IMR-90 (cell line): ENCODE measurements around the gene VSIG4. TPM values are rescaled to one million over a fixed set of nuclear protein-coding genes. Genes with fewer than 3 reads are reported as not detected.

Source experiments
- ATAC-seq: fragments of 200-7000 bp; cut with Tn5 transposase; 2 replicates; pipeline ENCODE4 v1.9.1; 2020; ENCODE audit warnings: low read depth, mild to moderate bottlenecking, moderate library complexity
- BruUV-seq: library from RNA; stranded (reverse); fragments of 400-500 nt; replicated peaks from 2 replicates; lab custom pipeline; 2021; lab: Mats Ljungman, UMichigan
- CTCF ChIA-PET: fragments of 300-600 bp; formaldehyde crosslinking; extraction: SDS; loops from one replicate; lab custom pipeline; 2021; ENCODE audit warnings: antibody characterized with exemption; lab: Yijun Ruan, JAX
- POLR2A ChIA-PET: fragments of 300-600 bp; sonication (Branson Sonifier 250); formaldehyde crosslinking; loops from one replicate; lab custom pipeline; 2022; ENCODE audit warnings: antibody characterized with exemption; ENCODE audit not compliant: unreplicated experiment; lab: Charles Lee
- DNase-seq: peaks from one replicate; pipeline ENCODE4 v3.0.0; 2013
- H2AFZ ChIP-seq: replicated peaks from 2 replicates; pipeline ENCODE3; 2013; ENCODE audit warnings: low read length, mild to moderate bottlenecking; ENCODE audit not compliant: poor library complexity
- H2AK5ac ChIP-seq: 2 replicates; pipeline ENCODE4 v1.6.1; 2013; ENCODE audit warnings: low read depth, low read length, inconsistent platforms
- H2AK9ac ChIP-seq: replicated peaks from 2 replicates; pipeline ENCODE3; 2013; ENCODE audit warnings: mild to moderate bottlenecking, low read depth, low read length, moderate library complexity; ENCODE audit not compliant: poor library complexity
- H2BK120ac ChIP-seq: 2 replicates; pipeline ENCODE4 v1.6.1; 2013; ENCODE audit warnings: low read depth, low read length, inconsistent platforms
- H2BK15ac ChIP-seq: 3 replicates; pipeline ENCODE4 v1.6.1; 2013; ENCODE audit warnings: low read depth, low read length, inconsistent platforms
- H2BK20ac ChIP-seq: 2 replicates; pipeline ENCODE4 v1.6.1; 2013; ENCODE audit warnings: low read depth, mild to moderate bottlenecking, inconsistent platforms, low read length, moderate library complexity
- H2BK5ac ChIP-seq: 2 replicates; pipeline ENCODE4 v1.6.1; 2013; ENCODE audit warnings: mild to moderate bottlenecking, low read depth, low read length, inconsistent platforms; ENCODE audit not compliant: poor library complexity, severe bottlenecking
- H3K14ac ChIP-seq: replicated peaks from 2 replicates; pipeline ENCODE4 v1.6.1; 2013; ENCODE audit warnings: low read depth, low read length, inconsistent platforms
- H3K18ac ChIP-seq: 2 replicates; pipeline ENCODE4 v1.6.1; 2013; ENCODE audit warnings: low read depth, low read length, control low read depth
- H3K23ac ChIP-seq: 2 replicates; pipeline ENCODE4 v1.6.1; 2013; ENCODE audit warnings: low read depth, low read length, inconsistent platforms
- H3K27ac ChIP-seq: 2 replicates; pipeline ENCODE4 v1.5.1; 2013; ENCODE audit warnings: mild to moderate bottlenecking, control low read depth, low read length; ENCODE audit not compliant: insufficient read depth
- H3K27me3 ChIP-seq: 2 replicates; pipeline ENCODE4 v1.6.1; 2013; ENCODE audit warnings: low read length; ENCODE audit not compliant: control insufficient read depth, insufficient read depth
- H3K36me3 ChIP-seq: 2 replicates; pipeline ENCODE4 v1.6.1; 2013; ENCODE audit warnings: low read length, mixed read lengths; ENCODE audit not compliant: control insufficient read depth, insufficient read depth
- H3K4ac ChIP-seq: 2 replicates; pipeline ENCODE4 v1.6.1; 2013; ENCODE audit warnings: low read depth, low read length, inconsistent platforms
- H3K4me1 ChIP-seq: 2 replicates; pipeline ENCODE4 v1.6.1; 2013; ENCODE audit warnings: low read length, mixed read lengths; ENCODE audit not compliant: control insufficient read depth, insufficient read depth
- H3K4me2 ChIP-seq: 2 replicates; pipeline ENCODE4 v1.6.1; 2013; ENCODE audit warnings: low read depth, mild to moderate bottlenecking, control low read depth, low read length, moderate library complexity
- H3K4me3 ChIP-seq: 2 replicates; pipeline ENCODE4 v1.5.1; 2013; ENCODE audit warnings: low read depth, mild to moderate bottlenecking, control low read depth, low read length, moderate library complexity; ENCODE audit not compliant: insufficient read depth
- H3K56ac ChIP-seq: 2 replicates; pipeline ENCODE4 v1.6.1; 2013; ENCODE audit warnings: low read length, inconsistent platforms; ENCODE audit not compliant: insufficient read depth; ENCODE audit errors: extremely low read depth
- H3K79me1 ChIP-seq, 2 experiments: 2 replicates each; pipeline ENCODE4 v1.6.1; 2013; ENCODE audit warnings: low read length in 2 of 2, inconsistent platforms in 1 of 2, low read depth in 1 of 2
- H3K9ac ChIP-seq: 2 replicates; pipeline ENCODE4 v1.6.1; 2013; ENCODE audit warnings: low read depth, low read length, control low read depth
- H3K9me1 ChIP-seq: 2 replicates; pipeline ENCODE4 v1.6.1; 2013; ENCODE audit warnings: low read length, inconsistent platforms; ENCODE audit not compliant: insufficient read depth
- H3K9me3 ChIP-seq: 2 replicates; pipeline ENCODE4 v1.6.1; 2013; ENCODE audit warnings: low read length; ENCODE audit not compliant: control insufficient read depth, insufficient read depth
- H4K20me1 ChIP-seq: 2 replicates; pipeline ENCODE4 v1.6.1; 2013; ENCODE audit warnings: low read length, inconsistent platforms; ENCODE audit not compliant: insufficient read depth
- H4K5ac ChIP-seq: 2 replicates; pipeline ENCODE4 v1.6.1; 2013; ENCODE audit warnings: mild to moderate bottlenecking, low read depth, low read length, control low read depth
- H4K8ac ChIP-seq, 2 experiments: 2 replicates each; pipeline ENCODE4 v1.6.1; 2013; ENCODE audit warnings: low read depth in 2 of 2, low read length in 2 of 2, control low read depth in 1 of 2, inconsistent platforms in 1 of 2
- H4K91ac ChIP-seq: 2 replicates; pipeline ENCODE4 v1.6.1; 2013; ENCODE audit warnings: low read depth, low read length, inconsistent platforms; ENCODE audit not compliant: insufficient read depth
- BHLHE40 ChIP-seq: fragments of 150-350 bp; IDR thresholded peaks from 2 replicates; pipeline ENCODE4 v1.6.1; 2016; ENCODE audit warnings: mild to moderate bottlenecking, low read depth, low read length
- CEBPB ChIP-seq: IDR thresholded peaks from 2 replicates; pipeline ENCODE4 v1.6.1; 2012; ENCODE audit warnings: low read depth, low read length, improper control_type of control experiment
- FOS ChIP-seq: fragments of 150-350 bp; IDR thresholded peaks from 2 replicates; pipeline ENCODE4 v1.6.1; 2016; ENCODE audit warnings: low read depth, low read length
- MAZ ChIP-seq: IDR thresholded peaks from 2 replicates; pipeline ENCODE4 v1.6.1; 2012; ENCODE audit warnings: low read depth, mild to moderate bottlenecking, low read length, improper control_type of control experiment, moderate library complexity, borderline replicate concordance
- MXI1 ChIP-seq: IDR thresholded peaks from 2 replicates; pipeline ENCODE4 v1.6.1; 2012; ENCODE audit warnings: low read depth, mild to moderate bottlenecking, low read length, moderate library complexity, borderline replicate concordance
- NFE2L2 ChIP-seq: fragments of 150-350 bp; IDR thresholded peaks from 2 replicates; pipeline ENCODE4 v1.6.1; 2016; ENCODE audit warnings: low read depth, mild to moderate bottlenecking, low read length
- POLR2A ChIP-seq: IDR thresholded peaks from 2 replicates; pipeline ENCODE4 v1.6.1; 2012; ENCODE audit warnings: mild to moderate bottlenecking, low read depth, low read length
- RAD21 ChIP-seq: IDR thresholded peaks from 2 replicates; pipeline ENCODE4 v1.6.1; 2012; ENCODE audit warnings: low read length, improper control_type of control experiment
- RCOR1 ChIP-seq: IDR thresholded peaks from 2 replicates; pipeline ENCODE4 v1.6.1; 2012; ENCODE audit warnings: mild to moderate bottlenecking, low read length, improper control_type of control experiment; ENCODE audit not compliant: insufficient replicate concordance
- RFX5 ChIP-seq: IDR thresholded peaks from 2 replicates; pipeline ENCODE4 v1.8.0; 2012; ENCODE audit warnings: low read depth, mild to moderate bottlenecking, low read length, moderate library complexity
- WGBS, 2 experiments: methylation state at CpG; one replicate each; pipeline versions ENCODE4 v1.1.5 to v1.1.7; 2013; ENCODE audit warnings: missing lambda C conversion rate in 2 of 2; ENCODE audit not compliant: insufficient read length in 1 of 2; ENCODE audit errors: extremely low coverage in 2 of 2; 5-methylcytosine and 5-hydroxymethylcytosine counted together
- dilution Hi-C: fragments of 300-500 bp; cut with HindIII; formaldehyde crosslinking; loops from one replicate; pipeline ENCODE4 v1.14.3; 2018; ENCODE audit warnings: low sequenced_read_pairs; ENCODE audit not compliant: unreplicated experiment
- in situ Hi-C: fragments of 300-500 bp; cut with MboI; formaldehyde crosslinking; loops from 3 replicates; pipeline ENCODE4 v1.14.3; 2019; ENCODE audit warnings: low sequenced_read_pairs, inconsistent platforms, mixed read lengths
- intact Hi-C: fragments of 100-400 bp; cut with micrococcal nuclease; formaldehyde crosslinking; loops from 2 replicates; pipeline ENCODE4 v1.10.0; 2022
- polyA plus RNA-seq, 3 experiments: library from polyadenylated mRNA; depleted of rRNA; stranded (reverse); fragments of >200 nt; gene quantifications; 2 replicates each; pipeline ENCODE4 v1.2.3, GENCODE V29; 2012; ENCODE audit warnings: low replicate concordance in 1 of 3
- total RNA-seq: library from RNA; depleted of rRNA; stranded (reverse); fragments of >200 nt; gene quantifications from 2 replicates; pipeline ENCODE4 v1.2.3, GENCODE V29; 2012
- TF ChIP-seq, protein P1 (sequence below): fragments of 150-350 bp; IDR thresholded peaks from 2 replicates; pipeline ENCODE4 v1.6.1; 2017; ENCODE audit warnings: mild to moderate bottlenecking, antibody characterized with exemption, low read length, low read depth
- TF ChIP-seq, protein P2 (sequence below): conservative IDR thresholded peaks from 2 replicates; pipeline ENCODE4 v1.5.1; 2012; ENCODE audit warnings: mild to moderate bottlenecking, low read depth, low read length, improper control_type of control experiment

The VSIG4 gene
- total and polyA plus RNA-seq, 2 of the 4 experiments (the other 2 are of a cell fraction): not detected

GRCh38 chrX:66016905-66017658 is 22.8 kb downstream of the VSIG4 start:
- Histone ChIP-seq H4K5ac (no peak overlapping the region), H3K9me1 (no peaks in the 10 kb centered on the region), H3K56ac (no peak overlapping the region), H3K18ac (no peak overlapping the region), H3K4me2 (no peak overlapping the region), H2AK5ac (no peak overlapping the region), H3K4ac (no peak overlapping the region), H2AFZ (no peak overlapping the region), H3K27ac (no peak overlapping the region), H2BK20ac (no peak overlapping the region), H3K9me3 (no peaks in the 10 kb centered on the region), H3K36me3 (no peaks in the 10 kb centered on the region), H3K4me1 (no peaks in the 10 kb centered on the region), H3K9ac (no peak overlapping the region), H2BK15ac (no peak overlapping the region), H2BK120ac (no peak overlapping the region), H4K20me1 (no peaks in the 10 kb centered on the region), H4K91ac (no peak overlapping the region), H2BK5ac (no peak overlapping the region), H4K8ac (no peak overlapping the region), H3K23ac (no peak overlapping the region), H3K27me3 (peaks cover 6% of the 10 kb centered on the region), H3K79me1 (no peaks in the 10 kb centered on the region), H2AK9ac (no peak overlapping the region), H3K4me3 (no peak overlapping the region), H3K14ac (no peak overlapping the region)
- ChIA-PET CTCF (no interaction called here), POLR2A (no interaction called here)
- whole genome bisulfite sequencing, 2 experiments: no CpG with 5 or more reads among the region's 2 CpGs
- intact Hi-C loops: no loop called here
- in situ Hi-C loops: no loop called here
- no peak for DNase-seq
- no peak for TF ChIP-seq POLR2A
- no peak for TF ChIP-seq RAD21
- TF ChIP-seq, protein P1, sequence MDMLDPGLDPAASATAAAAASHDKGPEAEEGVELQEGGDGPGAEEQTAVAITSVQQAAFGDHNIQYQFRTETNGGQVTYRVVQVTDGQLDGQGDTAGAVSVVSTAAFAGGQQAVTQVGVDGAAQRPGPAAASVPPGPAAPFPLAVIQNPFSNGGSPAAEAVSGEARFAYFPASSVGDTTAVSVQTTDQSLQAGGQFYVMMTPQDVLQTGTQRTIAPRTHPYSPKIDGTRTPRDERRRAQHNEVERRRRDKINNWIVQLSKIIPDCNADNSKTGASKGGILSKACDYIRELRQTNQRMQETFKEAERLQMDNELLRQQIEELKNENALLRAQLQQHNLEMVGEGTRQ: no peak
- no peak for TF ChIP-seq RCOR1
- TF ChIP-seq NFE2L2: no peak
- no peak for TF ChIP-seq MAZ
- TF ChIP-seq, protein P2, sequence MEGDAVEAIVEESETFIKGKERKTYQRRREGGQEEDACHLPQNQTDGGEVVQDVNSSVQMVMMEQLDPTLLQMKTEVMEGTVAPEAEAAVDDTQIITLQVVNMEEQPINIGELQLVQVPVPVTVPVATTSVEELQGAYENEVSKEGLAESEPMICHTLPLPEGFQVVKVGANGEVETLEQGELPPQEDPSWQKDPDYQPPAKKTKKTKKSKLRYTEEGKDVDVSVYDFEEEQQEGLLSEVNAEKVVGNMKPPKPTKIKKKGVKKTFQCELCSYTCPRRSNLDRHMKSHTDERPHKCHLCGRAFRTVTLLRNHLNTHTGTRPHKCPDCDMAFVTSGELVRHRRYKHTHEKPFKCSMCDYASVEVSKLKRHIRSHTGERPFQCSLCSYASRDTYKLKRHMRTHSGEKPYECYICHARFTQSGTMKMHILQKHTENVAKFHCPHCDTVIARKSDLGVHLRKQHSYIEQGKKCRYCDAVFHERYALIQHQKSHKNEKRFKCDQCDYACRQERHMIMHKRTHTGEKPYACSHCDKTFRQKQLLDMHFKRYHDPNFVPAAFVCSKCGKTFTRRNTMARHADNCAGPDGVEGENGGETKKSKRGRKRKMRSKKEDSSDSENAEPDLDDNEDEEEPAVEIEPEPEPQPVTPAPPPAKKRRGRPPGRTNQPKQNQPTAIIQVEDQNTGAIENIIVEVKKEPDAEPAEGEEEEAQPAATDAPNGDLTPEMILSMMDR: no peak
- no peak for TF ChIP-seq RFX5
- no peak for TF ChIP-seq CEBPB
- TF ChIP-seq MXI1: no peak
- no peak for TF ChIP-seq FOS
- TF ChIP-seq BHLHE40: no peak
- dilution Hi-C loops: no loop called here
- no TSS peak for BruUV-seq
- no peak for ATAC-seq
